ENCODE results near the gene HYCC2.
"Not testable (repeated sequence)": the region's sequence is repeated elsewhere in the genome, so short reads cannot be mapped to it uniquely, and the experiment has no call there.

- TF ChIP-seq CTCF (IDR thresholded peaks at IDR 0.05; ENCODE audit: low read depth, low read length, poor library complexity, severe bottlenecking); EZH2phosphoT487 (IDR thresholded peaks at IDR 0.05; ENCODE audit: borderline replicate concordance, low read length): not testable (repeated sequence)
These were observed 29.0 kb downstream of the HYCC2 start for GRCh38 chr2:201042451-201042850.

Measured in DOHH2 (cell line).